ENCODE measurements around the gene SATB2.

Gene SATB2

GRCh38 chr2:199325881-199326280 is 131.9 kb downstream of the SATB2 start:
- no peak for DNase-seq (ENCODE audit: low read depth in 2 of 2)

- no peak for DNase-seq (ENCODE audit: low read depth in 2 of 2)
Observed at GRCh38 chr2:199322151-199322550, 135.6 kb downstream of the SATB2 start.

DNA sequence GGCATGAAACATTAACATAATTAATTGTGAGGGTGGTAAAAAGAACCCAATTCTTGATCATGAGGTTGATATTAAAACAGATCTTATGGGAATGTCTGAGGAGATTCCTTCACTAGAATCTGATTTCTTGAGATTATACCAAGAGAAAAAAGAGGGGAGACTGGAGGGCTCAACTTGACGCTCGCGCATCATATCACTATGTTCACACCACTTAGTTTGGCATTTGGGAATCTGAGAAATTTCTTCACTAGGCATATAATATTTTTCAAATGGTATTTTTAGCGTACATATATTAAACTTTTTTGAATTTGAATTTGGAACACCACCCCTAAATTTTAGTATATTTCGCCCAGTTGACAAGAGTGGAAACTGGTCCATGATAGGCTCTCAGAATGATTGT is 140.1 kb downstream of the SATB2 start:
- DNase-seq (ENCODE audit: low read depth in 2 of 2): no peak

GRCh38 chr2:199316851-199317250 is 140.9 kb downstream of the SATB2 start:
- DNase-seq (ENCODE audit: low read depth in 2 of 2): no peak

GRCh38 chr2:199315299-199316179 is 142.2 kb downstream of the SATB2 start:
- DNase-seq (ENCODE audit: low read depth in 2 of 2): peak in 1 of 2 experiments; percentile 30

DNA sequence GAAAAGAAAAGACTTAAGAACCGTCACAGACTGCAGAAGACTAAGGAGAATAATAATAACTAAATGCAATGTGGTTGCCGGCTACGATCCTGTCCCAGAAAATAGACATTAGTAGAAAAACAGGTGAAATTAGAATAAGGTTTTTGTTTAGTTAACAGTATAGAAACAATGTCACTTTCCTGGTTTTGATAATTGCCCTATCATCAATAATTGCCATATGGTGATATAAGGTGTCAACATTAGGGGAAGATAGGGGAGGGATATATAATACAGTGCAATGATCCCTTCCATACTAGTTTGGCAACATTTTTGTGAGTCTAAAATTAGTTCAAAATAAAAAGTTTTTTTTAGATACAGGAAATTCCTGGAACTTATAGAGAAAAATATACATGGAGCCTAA is 144.8 kb downstream of the SATB2 start:
- no peak for DNase-seq (ENCODE audit: low read depth in 2 of 2)

DNA sequence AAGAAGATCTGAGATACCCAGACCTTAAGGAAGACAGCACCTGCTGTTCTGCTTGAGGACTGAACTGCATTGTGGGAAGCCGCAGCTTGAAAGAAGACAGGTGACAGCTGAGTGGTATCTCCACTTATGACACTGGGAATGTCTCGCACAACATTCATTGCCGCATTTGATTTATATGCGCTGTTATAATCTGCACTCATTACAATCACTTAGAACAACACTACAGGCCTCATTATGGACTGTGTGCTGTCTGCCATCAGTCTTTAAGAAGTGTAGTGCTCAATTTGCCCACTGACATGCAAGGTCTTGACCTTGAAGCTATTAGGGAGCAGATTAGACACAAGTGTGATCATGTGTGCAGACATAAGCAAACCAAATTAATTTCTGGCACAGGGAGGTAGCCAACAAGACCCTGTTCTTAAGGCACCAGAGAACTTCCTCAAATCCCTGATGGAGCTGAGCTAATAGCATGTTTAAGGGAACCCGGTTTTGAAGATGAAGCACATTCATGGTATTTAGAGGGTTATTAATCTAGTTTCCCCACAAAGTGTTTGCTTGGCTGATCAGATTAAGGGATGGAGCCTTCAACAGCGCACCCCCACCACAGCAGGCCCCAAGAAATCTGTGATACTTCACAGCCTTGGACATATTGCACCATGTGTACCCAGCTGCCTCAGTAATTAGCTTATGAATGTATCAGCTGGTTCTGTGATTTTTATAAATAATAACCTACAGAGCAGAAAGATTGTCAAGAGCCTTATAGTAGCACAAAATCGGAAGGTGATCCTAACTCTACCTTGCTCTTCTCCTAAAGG is 146.8 kb downstream of the SATB2 start:
- DNase-seq (ENCODE audit: low read depth in 2 of 2): no peak

DNA sequence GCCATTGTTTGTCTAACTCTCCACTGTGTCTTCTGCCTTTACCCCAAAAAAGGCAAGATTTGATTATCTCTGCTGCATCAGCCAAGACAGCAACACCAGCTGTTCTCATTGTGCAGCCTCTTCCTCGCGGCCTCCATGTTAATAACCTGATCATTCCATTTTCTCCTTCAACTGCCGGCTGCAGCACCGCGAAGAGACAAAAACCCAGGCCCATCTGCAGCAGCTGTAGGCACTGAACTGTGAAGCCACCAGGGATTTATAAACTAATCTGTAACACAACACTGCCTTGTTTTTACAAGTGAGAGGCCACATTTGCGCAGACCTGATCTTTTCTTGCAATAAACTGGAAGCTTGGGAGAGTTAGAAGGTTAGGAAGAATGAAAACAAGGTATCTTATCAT is 147.8 kb downstream of the SATB2 start:
- no peak for DNase-seq (ENCODE audit: low read depth in 2 of 2)

GRCh38 chr2:199309411-199309810 is 148.3 kb downstream of the SATB2 start:
- DNase-seq (ENCODE audit: low read depth in 2 of 2): no peak

DNA sequence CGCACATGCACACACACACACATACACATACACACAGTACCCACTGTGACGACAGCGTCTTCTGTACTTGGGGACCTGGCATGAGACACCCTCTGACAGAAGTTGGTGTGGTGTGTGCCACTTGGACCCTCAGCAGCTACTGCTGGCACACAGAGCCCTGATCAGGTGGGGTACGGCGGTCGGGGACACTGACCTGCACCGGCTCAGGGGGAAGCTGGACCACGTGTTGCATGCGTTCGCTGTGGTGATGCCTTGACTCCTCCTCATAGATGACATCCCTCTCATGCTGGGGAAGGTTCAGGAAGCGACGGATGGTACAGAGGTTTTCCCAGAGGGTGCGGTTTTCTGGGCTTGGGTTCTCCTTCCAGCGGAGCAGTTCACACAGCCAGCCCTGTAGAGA is 149.2 kb downstream of the SATB2 start:
- DNase-seq (ENCODE audit: low read depth in 2 of 2): no peak

DNA sequence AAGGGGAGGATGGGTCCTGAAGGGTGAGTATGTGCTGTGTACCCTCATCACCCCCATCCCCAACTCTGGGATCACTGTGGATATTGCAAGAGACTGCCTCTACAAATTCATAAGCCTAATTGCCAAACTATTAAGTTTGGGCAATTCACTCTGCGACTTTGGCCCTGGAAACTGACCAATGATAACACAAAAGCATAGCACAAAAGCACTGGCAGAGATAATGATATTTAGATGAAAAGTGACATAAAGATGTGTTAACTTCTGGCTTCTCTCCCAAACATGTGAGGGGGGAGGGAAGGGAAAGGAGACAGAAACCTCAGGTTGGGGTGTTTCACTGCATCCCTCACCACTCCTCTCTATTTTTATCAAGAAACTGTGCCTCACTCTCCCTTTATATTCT is 150.3 kb downstream of the SATB2 start:
- no peak for DNase-seq (ENCODE audit: low read depth in 2 of 2)

DNA sequence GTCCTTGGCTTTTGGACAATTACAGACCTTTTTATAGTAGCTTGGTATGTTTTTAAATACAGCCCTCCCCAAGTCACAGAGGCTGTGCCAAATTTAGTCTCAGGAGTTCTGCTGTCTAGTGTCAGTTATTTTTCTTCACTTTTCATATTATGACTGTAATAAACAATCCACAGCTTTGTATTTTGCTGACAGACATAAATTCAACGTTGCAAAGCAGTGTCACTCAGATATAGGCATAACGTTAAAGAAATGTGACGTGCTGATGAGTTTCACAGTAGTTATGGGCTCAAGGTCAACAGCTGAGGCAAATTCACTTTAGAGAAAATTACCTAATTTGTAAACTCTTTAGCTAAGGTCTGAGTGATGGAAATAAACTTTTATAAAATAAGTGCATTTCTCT is 151.6 kb downstream of the SATB2 start:
- DNase-seq (ENCODE audit: low read depth in 2 of 2): no peak

GRCh38 chr2:199303728-199304177 is 154.0 kb downstream of the SATB2 start:
- DNase-seq (ENCODE audit: low read depth in 2 of 2): peak; percentile 80 to 81

GRCh38 chr2:199302851-199303250 is 154.9 kb downstream of the SATB2 start:
- no peak for DNase-seq (ENCODE audit: low read depth in 2 of 2)

- DNase-seq (ENCODE audit: low read depth in 2 of 2): no peak
Observed at GRCh38 chr2:199288424-199288823, 169.3 kb downstream of the SATB2 start.

DNA sequence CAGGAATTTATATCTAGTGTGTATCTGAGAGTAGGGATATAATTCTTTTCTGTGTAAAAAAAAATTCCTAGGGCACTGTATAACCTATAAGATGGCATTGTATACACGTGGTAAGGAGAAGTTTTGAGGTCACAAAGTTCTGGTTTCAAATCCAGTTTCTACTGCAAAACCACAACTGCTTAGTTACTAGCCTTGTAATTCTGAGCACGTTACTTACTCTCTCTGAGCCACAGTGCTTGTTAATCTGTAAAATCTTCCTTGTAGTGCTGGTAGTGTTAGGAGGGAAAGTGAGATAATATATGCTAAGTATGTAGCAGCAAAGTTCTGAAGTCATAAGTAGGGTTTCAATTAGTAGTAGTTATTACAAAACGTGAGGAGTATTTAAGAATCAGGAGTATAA is 175.4 kb downstream of the SATB2 start:
- no peak for DNase-seq (ENCODE audit: low read depth in 2 of 2)

DNA sequence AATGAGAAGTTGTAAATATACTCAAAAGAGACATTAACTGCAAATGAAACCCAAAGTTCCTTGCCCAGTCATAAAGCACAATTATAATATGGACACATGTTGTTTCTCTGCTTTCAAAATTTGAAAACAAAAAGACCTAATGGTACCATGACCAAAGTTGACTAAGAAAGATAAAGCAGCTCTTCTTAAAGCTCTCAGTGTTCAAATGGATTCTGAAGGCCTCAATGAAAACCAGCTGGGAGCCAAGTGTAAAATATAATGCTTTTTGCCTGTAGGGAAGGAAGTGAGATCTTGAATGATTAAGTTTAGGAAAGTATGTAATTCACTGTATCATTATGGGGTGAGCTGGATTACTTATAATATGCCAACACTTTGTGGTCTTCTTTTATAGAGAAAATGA is 178.6 kb downstream of the SATB2 start:
- DNase-seq (ENCODE audit: low read depth in 2 of 2): no peak

- DNase-seq (ENCODE audit: low read depth in 2 of 2): peak in 1 of 2 experiments; percentile 21
Observed at GRCh38 chr2:199278099-199278498, 179.6 kb downstream of the SATB2 start.

DNA sequence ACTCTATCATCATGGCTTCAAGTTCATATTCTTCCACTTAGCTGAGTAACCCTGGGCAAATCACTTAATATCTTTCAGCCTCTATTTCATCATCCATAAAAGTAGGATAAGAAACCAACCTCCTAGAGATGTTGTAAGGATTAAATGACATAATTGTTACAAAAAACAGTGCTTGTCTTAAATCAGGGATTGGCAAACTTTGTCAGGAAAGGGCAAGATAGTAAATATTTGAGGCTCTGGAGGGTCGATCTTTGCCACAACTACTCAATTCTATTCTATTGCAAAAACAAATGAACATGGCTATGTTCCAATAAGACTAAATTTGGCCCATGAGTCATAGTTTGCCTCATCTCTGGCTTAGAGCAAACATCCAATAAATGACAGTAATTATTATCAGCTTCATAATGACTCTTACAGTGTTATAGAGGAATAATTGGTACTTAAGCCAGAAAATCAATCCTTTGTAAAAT is 184.7 kb downstream of the SATB2 start:
- DNase-seq (ENCODE audit: low read depth in 2 of 2): peak; percentile 78 to 80

DNA sequence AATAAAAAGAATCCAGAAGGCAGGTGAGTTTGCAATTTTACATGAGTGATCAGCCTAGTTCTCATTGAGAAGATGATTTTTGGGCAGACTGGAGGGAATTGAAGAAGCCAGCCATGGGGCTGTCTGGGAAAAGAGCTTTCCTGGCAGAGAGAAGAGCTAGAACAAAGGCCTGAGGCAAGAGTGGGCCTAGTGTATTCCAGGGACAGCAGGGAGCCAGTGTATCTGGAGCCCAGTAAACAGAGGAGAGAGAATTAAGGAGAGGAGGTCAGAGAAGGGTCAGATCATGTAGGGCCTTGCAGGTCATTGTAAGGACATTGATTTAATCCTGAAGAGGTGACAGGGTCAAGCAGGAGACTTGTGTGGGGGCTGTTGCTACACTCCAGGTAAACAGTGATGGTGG is 195.8 kb downstream of the SATB2 start:
- DNase-seq (ENCODE audit: low read depth in 2 of 2): no peak

- peak; percentile 27 to 39 for DNase-seq (ENCODE audit: low read depth in 2 of 2)
Observed at GRCh38 chr2:199261239-199261638, 196.5 kb downstream of the SATB2 start.

DNA sequence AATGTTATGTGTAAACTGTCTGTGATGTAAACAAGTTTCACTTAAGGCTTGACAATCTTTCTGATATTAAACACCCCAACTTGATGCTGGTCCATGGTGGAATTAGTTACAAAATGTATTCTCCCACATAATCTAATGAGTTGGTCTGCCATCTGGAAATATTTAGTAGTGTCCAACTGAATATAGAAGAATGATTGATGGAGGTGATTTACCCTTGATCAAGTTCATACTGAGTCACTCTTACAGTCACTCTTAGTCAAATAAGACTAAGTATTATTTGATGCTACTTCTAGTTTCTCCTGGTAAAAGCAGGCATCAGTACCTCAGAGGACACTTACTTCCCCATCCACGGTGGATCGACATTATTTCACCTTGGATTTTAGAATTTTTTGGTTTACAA is 198.1 kb downstream of the SATB2 start:
- no peak for DNase-seq (ENCODE audit: low read depth in 2 of 2)

GRCh38 chr2:199258291-199258690 is 199.4 kb downstream of the SATB2 start:
- DNase-seq (ENCODE audit: low read depth in 2 of 2): no peak
